Activated CD8-positive, alpha-beta memory T cell treated with anti-CD3 and anti-CD28 coated beads for 48 hours (primary cell): Measurements from ENCODE around the gene SCYL1.

Source experiments
- DNase-seq, 3 experiments: peaks; one replicate each; pipeline ENCODE4 v3.0.0-alpha.2; 2020; ENCODE audit warnings: low read depth in 2 of 3, low spot score in 2 of 3

The SCYL1 gene

GRCh38 chr11:65524741-65525545, at the start of gene SCYL1:
Gene SCYL1, plus strand, starts transcription at chr11:65525083. Its CDS starts 71 bp downstream, at chr11:65525154.
- DNase-seq = peak; percentile 62 to 82 (median 75)

- DNase-seq = no peak
Measured at GRCh38 chr11:65476632-65477148, 48.2 kb upstream of the SCYL1 start.

GRCh38 chr11:65477149-65477965, 47.5 kb upstream of the SCYL1 start:
- peak; percentile 84 to 90 (median 88) for DNase-seq

- no peak for DNase-seq
Measured at GRCh38 chr11:65478388-65479183, 46.3 kb upstream of the SCYL1 start.

- no peak for DNase-seq
Measured at GRCh38 chr11:65479184-65480145, 45.4 kb upstream of the SCYL1 start.

GRCh38 chr11:65482306-65482850, 42.5 kb upstream of the SCYL1 start:
- DNase-seq = no peak

GRCh38 chr11:65485920-65486219, 39.0 kb upstream of the SCYL1 start:
- DNase-seq = no peak

- no peak for DNase-seq
Measured at GRCh38 chr11:65486570-65487466, 38.1 kb upstream of the SCYL1 start.

GRCh38 chr11:65487467-65488272, 37.2 kb upstream of the SCYL1 start:
- DNase-seq = no peak

GRCh38 chr11:65488273-65489034, 36.4 kb upstream of the SCYL1 start:
- DNase-seq = no peak

GRCh38 chr11:65489035-65489705, 35.7 kb upstream of the SCYL1 start:
- no peak for DNase-seq

GRCh38 chr11:65489706-65490320, 35.1 kb upstream of the SCYL1 start:
- DNase-seq = no peak

- no peak for DNase-seq
Measured at GRCh38 chr11:65491163-65491465, 33.8 kb upstream of the SCYL1 start.

GRCh38 chr11:65491614-65492386, 33.1 kb upstream of the SCYL1 start:
- no peak for DNase-seq

GRCh38 chr11:65492387-65492636, 32.6 kb upstream of the SCYL1 start:
- no peak for DNase-seq
